Heart left ventricle (tissue), 13 donors: ENCODE measurements around the gene EFNA2.

ENCODE experiments used
- CTCF ChIP-seq, 12 donors: fragments of 200-600 bp; sonication (generic) in 4 of 12; IDR thresholded peaks; one replicate each; pipeline versions ENCODE4 v1.5.0 to v1.8.0; 2018 to 2022; ENCODE audit warnings: antibody characterized with exemption in 12 of 12, mild to moderate bottlenecking in 5 of 12
- POLR2A ChIP-seq, 2 donors: fragments of 450-650 bp; IDR thresholded peaks; one replicate each; pipeline ENCODE4 v1.6.1; 2017; ENCODE audit warnings: antibody characterized with exemption in 2 of 2, mild to moderate bottlenecking in 2 of 2, moderate library complexity in 2 of 2
- donor health status: ischemic (EF 13 %, LVEDD 7.1; RV severe dilation, severe dysfunction).
- donor health status: DM: no; HTN: yes; CAD: no.
- donor health status: DM: no; HTN: no; CAD: no.
- donor health status: ischemic (EF 25% LVEDD 6.9; RV normal size, moderate dysfunction).
- donor health status: ischemic (EF 25% LVEDD 5.7; RV mildly dilated, moderate dysfunction).
- donor health status: ischemic (EF 35%, LVEDD 5.7; RV mildly dilated, moderate dysfunction).
- donor health status: nonischemic (EF 11% LVEDD 7.7; RV severe dilation, severe dysfunction).
- donor health status: DM: yes; HTN: yes; CAD: no.
- donor health status: PGD.
- donor health status: ischemic (EF 29% LVEDD 5.4; RV normal size, mild dysfunction).
- donor health status: nonischemic (EF 23%, LVEDD 6.1; RV moderate dilation, normal function).

- TF ChIP-seq CTCF (IDR thresholded peaks at IDR 0.05) (no peak), POLR2A (IDR thresholded peaks at IDR 0.05) (no peak)
Measured at GRCh38 chr19:1274081-1274851, 11.4 kb upstream of the EFNA2 start.
